SK-N-SH (cell line): ENCODE results near the gene TMED3. TPM values are rescaled to one million over a fixed set of nuclear protein-coding genes. Genes with fewer than 3 reads are reported as not detected.

Source experiments
- CTCF ChIA-PET: fragments of 300-600, 350-600 bp; formaldehyde crosslinking; extraction: SDS; loops from one replicate; lab custom pipeline; 2021; lab: Yijun Ruan, JAX
- POLR2A ChIA-PET: fragments of 350-600 bp; sonication (Branson Sonifier 250); formaldehyde crosslinking; extraction: SDS; loops from one replicate; lab custom pipeline; 2020; ENCODE audit warnings: antibody characterized with exemption, inconsistent platforms; lab: Yijun Ruan, JAX
- DNase-seq: peaks from one replicate; pipeline ENCODE4 v3.0.0; 2012
- H2AFZ ChIP-seq: fragments of 200-600 bp; sonication (generic); 2 replicates; pipeline ENCODE4 v1.8.1; 2016; ENCODE audit warnings: antibody characterized with exemption, mild to moderate bottlenecking, low read depth
- H3F3A ChIP-seq: fragments of 200-600 bp; sonication (generic); replicated peaks from 2 replicates; pipeline ENCODE3; 2016; ENCODE audit warnings: antibody characterized with exemption, mild to moderate bottlenecking; ENCODE audit not compliant: insufficient read depth
- H3K27ac ChIP-seq, 2 experiments: fragments of 200-500 bp in 1 of 2; fragments of 200-600 bp in 1 of 2; sonication (Bioruptor generic) in 1 of 2; sonication (generic), shearing (Covaris generic) in 1 of 2; 2 replicates each; pipeline versions ENCODE4 v1.5.1 to v1.6.1; 2014 to 2016; ENCODE audit warnings: low read depth in 2 of 2, inconsistent platforms in 1 of 2, low read length in 1 of 2, mild to moderate bottlenecking in 1 of 2, mixed read lengths in 1 of 2
- H3K27me3 ChIP-seq: fragments of 200-600 bp; sonication (generic), shearing (Covaris generic); 2 replicates; pipeline ENCODE4 v1.6.1; 2016; ENCODE audit warnings: mixed run types; ENCODE audit not compliant: insufficient read depth
- H3K36me3 ChIP-seq, 2 experiments: fragments of 200-500 bp in 1 of 2; fragments of 200-600 bp in 1 of 2; sonication (Bioruptor generic) in 1 of 2; sonication (generic) in 1 of 2; replicated peaks in 1 of 2; 2 replicates each; pipeline versions ENCODE3 to v1.5.1; 2014 to 2016; ENCODE audit warnings: low read length in 1 of 2, mild to moderate bottlenecking in 1 of 2; ENCODE audit not compliant: insufficient read depth in 2 of 2, control insufficient read depth in 1 of 2
- H3K4me1 ChIP-seq, 2 experiments: fragments of 200-500 bp in 1 of 2; fragments of 200-600 bp in 1 of 2; sonication (Bioruptor generic) in 1 of 2; sonication (generic), shearing (Covaris generic) in 1 of 2; 2 replicates each; pipeline versions ENCODE4 v1.5.1 to v1.6.1; 2014 to 2016; ENCODE audit warnings: low read depth in 1 of 2, low read length in 1 of 2, mixed run types in 1 of 2; ENCODE audit not compliant: insufficient read depth in 2 of 2, control insufficient read depth in 1 of 2
- H3K4me2 ChIP-seq: fragments of 200-600 bp; sonication (generic), shearing (Covaris generic); 2 replicates; pipeline ENCODE4 v1.6.1; 2017; ENCODE audit warnings: mixed run types
- H3K4me3 ChIP-seq, 2 experiments: fragments of 200-500 bp in 1 of 2; fragments of 200-600 bp in 1 of 2; sonication (Bioruptor generic) in 1 of 2; sonication (generic), shearing (Covaris generic) in 1 of 2; 2 replicates each; pipeline versions ENCODE4 v1.5.1 to v1.8.1; 2014 to 2016; ENCODE audit warnings: low read depth in 2 of 2, inconsistent platforms in 1 of 2, low read length in 1 of 2, mild to moderate bottlenecking in 1 of 2, mixed read lengths in 1 of 2, moderate library complexity in 1 of 2
- H3K79me2 ChIP-seq: fragments of 200-600 bp; sonication (generic); 2 replicates; pipeline ENCODE4 v1.8.1; 2017; ENCODE audit warnings: mild to moderate bottlenecking; ENCODE audit not compliant: insufficient read depth
- H3K9ac ChIP-seq: fragments of 200-600 bp; sonication (generic); 2 replicates; pipeline ENCODE4 v1.6.1; 2017; ENCODE audit warnings: mixed run types
- H3K9me2 ChIP-seq: fragments of 200-600 bp; sonication (generic); 2 replicates; pipeline ENCODE4 v1.6.1; 2017; ENCODE audit warnings: mixed run types
- H3K9me3 ChIP-seq: fragments of 200-600 bp; sonication (generic); 2 replicates; pipeline ENCODE4 v1.6.1; 2017; ENCODE audit warnings: mixed run types, mild to moderate bottlenecking, moderate library complexity
- H4K20me1 ChIP-seq: fragments of 200-600 bp; sonication (generic); 2 replicates; pipeline ENCODE4 v1.6.1; 2017; ENCODE audit warnings: mild to moderate bottlenecking, mixed run types; ENCODE audit not compliant: insufficient read depth
- EP300 ChIP-seq, 2 experiments: IDR thresholded peaks; 2 replicates each; pipeline versions ENCODE4 v1.4.0 to v1.6.1; 2012; ENCODE audit warnings: borderline replicate concordance in 1 of 2, low read depth in 1 of 2, low read length in 1 of 2
- JUND ChIP-seq: IDR thresholded peaks from 2 replicates; pipeline ENCODE4 v1.4.0; 2012
- MXI1 ChIP-seq: IDR thresholded peaks from 2 replicates; pipeline ENCODE4 v1.6.1; 2012; ENCODE audit warnings: mild to moderate bottlenecking, low read depth, low read length, improper control_type of control experiment
- POLR2AphosphoS5 ChIP-seq: IDR thresholded peaks from 2 replicates; pipeline ENCODE4 v1.6.1; 2012; ENCODE audit warnings: low read depth, low read length
- RAD21 ChIP-seq: IDR thresholded peaks from 2 replicates; pipeline ENCODE4 v1.6.1; 2012; ENCODE audit warnings: mild to moderate bottlenecking, low read length
- RCOR1 ChIP-seq: fragments of 150-350 bp; IDR thresholded peaks from 2 replicates; pipeline ENCODE4 v1.6.1; 2017; ENCODE audit warnings: antibody characterized with exemption, low read length
- RFX5 ChIP-seq: IDR thresholded peaks from 2 replicates; pipeline ENCODE4 v1.6.1; 2012; ENCODE audit warnings: mild to moderate bottlenecking, improper control_type of control experiment, low read length
- SIN3A ChIP-seq: IDR thresholded peaks from 2 replicates; pipeline ENCODE4 v1.6.1; 2012; ENCODE audit warnings: low read depth, mild to moderate bottlenecking, low read length, moderate library complexity, borderline replicate concordance
- TAF1 ChIP-seq: IDR thresholded peaks from 2 replicates; pipeline ENCODE4 v1.6.1; 2012; ENCODE audit warnings: low read depth, mild to moderate bottlenecking, low read length, moderate library complexity, borderline replicate concordance
- TEAD4 ChIP-seq: IDR thresholded peaks from 2 replicates; pipeline ENCODE4 v1.4.0; 2012; ENCODE audit warnings: mild to moderate bottlenecking, borderline replicate concordance; ENCODE audit not compliant: insufficient read depth
- WGBS: methylation state at CpG from one replicate; pipeline ENCODE4 v1.1.6; 2017; ENCODE audit warnings: low lambda C conversion rate; 5-methylcytosine and 5-hydroxymethylcytosine counted together
- polyA plus RNA-seq, 3 experiments: library from polyadenylated mRNA; depleted of rRNA; stranded (reverse); fragments of >200 nt; gene quantifications; 2 replicates each; pipeline ENCODE4 v1.2.3, GENCODE V29; 2012
- TF ChIP-seq, protein P1 (sequence below): fragments of 200-600 bp; sonication (generic); IDR thresholded peaks from 2 replicates; pipeline ENCODE4 v1.6.1; 2017; ENCODE audit warnings: antibody characterized with exemption, mild to moderate bottlenecking, moderate library complexity
- TF ChIP-seq, protein P2 (sequence below): IDR thresholded peaks from 2 replicates; pipeline ENCODE4 v1.6.1; 2012; ENCODE audit warnings: mild to moderate bottlenecking, low read depth, low read length, moderate library complexity
- TF ChIP-seq, protein P3 (sequence below): fragments of 150-350 bp; IDR thresholded peaks from 2 replicates; pipeline ENCODE4 v1.6.1; 2016; ENCODE audit warnings: mild to moderate bottlenecking, low read depth, low read length
- TF ChIP-seq, protein P4 (sequence below): IDR thresholded peaks from 2 replicates; pipeline ENCODE4 v1.4.0; 2012; ENCODE audit warnings: low read depth
- TF ChIP-seq, protein P5 (sequence below): IDR thresholded peaks from 2 replicates; pipeline ENCODE4 v1.4.0; 2012; ENCODE audit warnings: low read depth, borderline replicate concordance

The TMED3 gene
- polyA plus RNA-seq, 1 of the 3 experiments (the other 2 are of a cell fraction), result 128 TPM

DNA sequence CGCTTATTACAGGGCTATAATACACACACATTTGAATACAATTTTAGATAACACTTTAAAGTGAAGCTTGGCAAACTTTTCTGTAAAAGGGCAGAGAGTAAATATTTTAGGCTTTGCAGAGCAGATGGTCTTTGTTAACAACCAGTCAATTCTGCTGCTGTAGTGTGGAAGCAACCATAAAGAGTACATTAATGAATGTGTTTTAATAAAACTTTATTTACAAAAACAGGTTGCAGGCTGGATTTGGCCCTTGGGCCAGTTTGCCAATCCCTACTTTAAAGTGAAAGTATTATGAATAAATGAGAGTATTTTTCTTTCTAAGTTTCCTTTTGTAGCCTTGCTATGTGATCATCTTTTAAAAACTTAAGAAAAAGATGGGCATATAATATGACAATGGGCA lies 49.1 kb upstream of the TMED3 start:
- ChIA-PET CTCF (no interaction called here), POLR2A (no interaction called here)
- WGBS, result 74% methylated on average over 1 of the region's 1 CpG
- Histone ChIP-seq H3K27ac (no peak overlapping the region), H3K36me3 (no peaks in the 10 kb centered on the region), H3F3A (no peaks in the 10 kb centered on the region), H3K9me3 (no peaks in the 10 kb centered on the region), H3K9me2 (no peaks in the 10 kb centered on the region), H3K4me2 (no peak overlapping the region), H3K4me1 (no peaks in the 10 kb centered on the region), H3K27me3 (no peaks in the 10 kb centered on the region), H3K79me2 (no peaks in the 10 kb centered on the region), H2AFZ (no peak overlapping the region), H4K20me1 (no peaks in the 10 kb centered on the region), H3K4me3 (no peak overlapping the region), H3K9ac (no peak overlapping the region)
- TF ChIP-seq, protein P1, sequence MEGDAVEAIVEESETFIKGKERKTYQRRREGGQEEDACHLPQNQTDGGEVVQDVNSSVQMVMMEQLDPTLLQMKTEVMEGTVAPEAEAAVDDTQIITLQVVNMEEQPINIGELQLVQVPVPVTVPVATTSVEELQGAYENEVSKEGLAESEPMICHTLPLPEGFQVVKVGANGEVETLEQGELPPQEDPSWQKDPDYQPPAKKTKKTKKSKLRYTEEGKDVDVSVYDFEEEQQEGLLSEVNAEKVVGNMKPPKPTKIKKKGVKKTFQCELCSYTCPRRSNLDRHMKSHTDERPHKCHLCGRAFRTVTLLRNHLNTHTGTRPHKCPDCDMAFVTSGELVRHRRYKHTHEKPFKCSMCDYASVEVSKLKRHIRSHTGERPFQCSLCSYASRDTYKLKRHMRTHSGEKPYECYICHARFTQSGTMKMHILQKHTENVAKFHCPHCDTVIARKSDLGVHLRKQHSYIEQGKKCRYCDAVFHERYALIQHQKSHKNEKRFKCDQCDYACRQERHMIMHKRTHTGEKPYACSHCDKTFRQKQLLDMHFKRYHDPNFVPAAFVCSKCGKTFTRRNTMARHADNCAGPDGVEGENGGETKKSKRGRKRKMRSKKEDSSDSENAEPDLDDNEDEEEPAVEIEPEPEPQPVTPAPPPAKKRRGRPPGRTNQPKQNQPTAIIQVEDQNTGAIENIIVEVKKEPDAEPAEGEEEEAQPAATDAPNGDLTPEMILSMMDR, result no peak
- TF ChIP-seq RCOR1, result no peak
- TF ChIP-seq RAD21, result no peak
- no peak for TF ChIP-seq MXI1
- TF ChIP-seq JUND, result no peak
- TF ChIP-seq TEAD4, result no peak
- TF ChIP-seq, protein P2, sequence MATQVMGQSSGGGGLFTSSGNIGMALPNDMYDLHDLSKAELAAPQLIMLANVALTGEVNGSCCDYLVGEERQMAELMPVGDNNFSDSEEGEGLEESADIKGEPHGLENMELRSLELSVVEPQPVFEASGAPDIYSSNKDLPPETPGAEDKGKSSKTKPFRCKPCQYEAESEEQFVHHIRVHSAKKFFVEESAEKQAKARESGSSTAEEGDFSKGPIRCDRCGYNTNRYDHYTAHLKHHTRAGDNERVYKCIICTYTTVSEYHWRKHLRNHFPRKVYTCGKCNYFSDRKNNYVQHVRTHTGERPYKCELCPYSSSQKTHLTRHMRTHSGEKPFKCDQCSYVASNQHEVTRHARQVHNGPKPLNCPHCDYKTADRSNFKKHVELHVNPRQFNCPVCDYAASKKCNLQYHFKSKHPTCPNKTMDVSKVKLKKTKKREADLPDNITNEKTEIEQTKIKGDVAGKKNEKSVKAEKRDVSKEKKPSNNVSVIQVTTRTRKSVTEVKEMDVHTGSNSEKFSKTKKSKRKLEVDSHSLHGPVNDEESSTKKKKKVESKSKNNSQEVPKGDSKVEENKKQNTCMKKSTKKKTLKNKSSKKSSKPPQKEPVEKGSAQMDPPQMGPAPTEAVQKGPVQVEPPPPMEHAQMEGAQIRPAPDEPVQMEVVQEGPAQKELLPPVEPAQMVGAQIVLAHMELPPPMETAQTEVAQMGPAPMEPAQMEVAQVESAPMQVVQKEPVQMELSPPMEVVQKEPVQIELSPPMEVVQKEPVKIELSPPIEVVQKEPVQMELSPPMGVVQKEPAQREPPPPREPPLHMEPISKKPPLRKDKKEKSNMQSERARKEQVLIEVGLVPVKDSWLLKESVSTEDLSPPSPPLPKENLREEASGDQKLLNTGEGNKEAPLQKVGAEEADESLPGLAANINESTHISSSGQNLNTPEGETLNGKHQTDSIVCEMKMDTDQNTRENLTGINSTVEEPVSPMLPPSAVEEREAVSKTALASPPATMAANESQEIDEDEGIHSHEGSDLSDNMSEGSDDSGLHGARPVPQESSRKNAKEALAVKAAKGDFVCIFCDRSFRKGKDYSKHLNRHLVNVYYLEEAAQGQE, result no peak
- TF ChIP-seq, protein P3, sequence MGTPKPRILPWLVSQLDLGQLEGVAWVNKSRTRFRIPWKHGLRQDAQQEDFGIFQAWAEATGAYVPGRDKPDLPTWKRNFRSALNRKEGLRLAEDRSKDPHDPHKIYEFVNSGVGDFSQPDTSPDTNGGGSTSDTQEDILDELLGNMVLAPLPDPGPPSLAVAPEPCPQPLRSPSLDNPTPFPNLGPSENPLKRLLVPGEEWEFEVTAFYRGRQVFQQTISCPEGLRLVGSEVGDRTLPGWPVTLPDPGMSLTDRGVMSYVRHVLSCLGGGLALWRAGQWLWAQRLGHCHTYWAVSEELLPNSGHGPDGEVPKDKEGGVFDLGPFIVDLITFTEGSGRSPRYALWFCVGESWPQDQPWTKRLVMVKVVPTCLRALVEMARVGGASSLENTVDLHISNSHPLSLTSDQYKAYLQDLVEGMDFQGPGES, result no peak
- no peak for TF ChIP-seq POLR2AphosphoS5
- TF ChIP-seq, protein P4, sequence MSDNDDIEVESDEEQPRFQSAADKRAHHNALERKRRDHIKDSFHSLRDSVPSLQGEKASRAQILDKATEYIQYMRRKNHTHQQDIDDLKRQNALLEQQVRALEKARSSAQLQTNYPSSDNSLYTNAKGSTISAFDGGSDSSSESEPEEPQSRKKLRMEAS, result no peak
- TF ChIP-seq RFX5, result no peak
- TF ChIP-seq TAF1, result no peak
- no peak for TF ChIP-seq EP300 (IDR thresholded peaks at IDR 0.05; ENCODE audit: borderline replicate concordance in 1 of 2, low read depth in 1 of 2, low read length in 1 of 2)
- TF ChIP-seq SIN3A, result no peak
- TF ChIP-seq, protein P5, sequence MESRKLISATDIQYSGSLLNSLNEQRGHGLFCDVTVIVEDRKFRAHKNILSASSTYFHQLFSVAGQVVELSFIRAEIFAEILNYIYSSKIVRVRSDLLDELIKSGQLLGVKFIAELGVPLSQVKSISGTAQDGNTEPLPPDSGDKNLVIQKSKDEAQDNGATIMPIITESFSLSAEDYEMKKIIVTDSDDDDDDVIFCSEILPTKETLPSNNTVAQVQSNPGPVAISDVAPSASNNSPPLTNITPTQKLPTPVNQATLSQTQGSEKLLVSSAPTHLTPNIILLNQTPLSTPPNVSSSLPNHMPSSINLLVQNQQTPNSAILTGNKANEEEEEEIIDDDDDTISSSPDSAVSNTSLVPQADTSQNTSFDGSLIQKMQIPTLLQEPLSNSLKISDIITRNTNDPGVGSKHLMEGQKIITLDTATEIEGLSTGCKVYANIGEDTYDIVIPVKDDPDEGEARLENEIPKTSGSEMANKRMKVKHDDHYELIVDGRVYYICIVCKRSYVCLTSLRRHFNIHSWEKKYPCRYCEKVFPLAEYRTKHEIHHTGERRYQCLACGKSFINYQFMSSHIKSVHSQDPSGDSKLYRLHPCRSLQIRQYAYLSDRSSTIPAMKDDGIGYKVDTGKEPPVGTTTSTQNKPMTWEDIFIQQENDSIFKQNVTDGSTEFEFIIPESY, result no peak
- DNase-seq, result no peak
